H4 (cell line): Measurements from ENCODE around the gene CBARP. TPM values are rescaled to one million over a fixed set of nuclear protein-coding genes. Genes with fewer than 3 reads are reported as not detected.

Experiments used
- DNase-seq: peaks from one replicate; pipeline ENCODE4 v3.0.0-alpha.2; 2015; ENCODE audit warnings: low spot score
- total RNA-seq: library from RNA; depleted of rRNA; stranded (reverse); fragments of >200 nt; shearing (Covaris generic); gene quantifications from 2 replicates; pipeline ENCODE4 v1.2.3, GENCODE V29; 2014

The CBARP gene
- total RNA-seq, 1 experiment from 2014 or later: 0.37 TPM

DNA sequence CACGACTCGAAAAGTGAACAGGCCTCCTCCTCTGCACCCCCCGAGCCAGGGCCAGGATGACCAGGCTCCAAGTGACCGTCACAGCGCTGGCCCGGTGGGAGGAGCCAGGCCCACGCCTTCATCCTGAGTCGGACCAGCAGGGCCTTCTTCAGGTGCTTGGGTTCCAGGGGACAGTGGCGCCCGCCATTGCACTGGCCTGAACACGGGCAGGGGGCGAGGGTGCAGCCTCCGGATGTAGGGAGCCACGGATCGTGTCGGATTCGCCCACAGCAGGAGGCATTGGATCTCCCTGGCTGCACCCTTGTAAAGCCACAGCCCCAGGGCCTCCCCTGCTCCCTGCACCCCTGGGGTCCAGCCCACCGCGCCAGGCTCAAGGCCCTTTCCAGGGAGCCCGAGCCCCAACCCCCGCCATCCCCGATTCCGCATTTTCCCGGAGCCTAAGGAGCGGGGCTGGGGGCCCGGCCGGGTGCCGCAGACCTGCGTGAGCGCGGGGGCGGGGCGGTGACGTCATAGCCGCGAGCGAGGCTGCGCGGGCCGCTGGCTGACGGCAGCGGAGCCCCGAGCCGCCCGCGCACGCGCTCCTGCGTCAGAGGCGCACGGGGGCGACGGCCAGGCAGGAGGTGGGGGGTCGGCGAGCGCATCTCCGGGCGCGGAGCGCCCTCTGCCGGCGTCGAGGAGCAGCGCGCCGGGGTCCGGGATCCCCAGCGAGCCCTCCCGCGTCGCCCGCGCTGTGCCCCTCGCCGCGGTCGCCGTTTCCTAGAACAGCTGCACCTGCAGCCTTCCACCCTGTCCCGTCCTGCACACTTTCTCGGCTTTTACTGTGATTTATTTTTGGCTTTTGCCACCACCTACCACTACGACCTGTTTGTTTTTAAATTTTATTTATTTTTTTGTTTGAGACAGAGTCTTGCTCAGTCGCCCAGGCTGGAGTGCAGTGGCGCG is 2.3 kb upstream of the CBARP start:
- peak; percentile 81 for DNase-seq

DNA sequence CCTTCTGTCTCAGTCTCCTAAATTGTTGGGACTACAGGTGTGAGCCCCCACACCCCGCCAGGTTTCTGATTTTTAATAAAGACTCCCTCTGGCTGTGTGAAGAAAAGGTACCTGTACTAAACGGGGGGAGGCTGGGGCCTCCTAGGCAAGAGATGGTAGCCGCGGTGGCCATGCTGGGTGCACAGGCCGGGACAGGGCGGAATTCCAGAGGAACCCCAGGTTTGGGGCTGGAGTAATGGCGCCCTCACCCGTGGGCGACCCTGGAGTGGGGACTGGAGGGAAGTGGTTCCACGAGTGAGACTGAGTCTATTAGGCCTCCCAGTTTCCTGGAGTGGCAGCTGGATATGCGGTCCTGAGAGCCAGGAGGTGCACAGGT is 1.6 kb upstream of the CBARP start:
- no peak for DNase-seq

DNA sequence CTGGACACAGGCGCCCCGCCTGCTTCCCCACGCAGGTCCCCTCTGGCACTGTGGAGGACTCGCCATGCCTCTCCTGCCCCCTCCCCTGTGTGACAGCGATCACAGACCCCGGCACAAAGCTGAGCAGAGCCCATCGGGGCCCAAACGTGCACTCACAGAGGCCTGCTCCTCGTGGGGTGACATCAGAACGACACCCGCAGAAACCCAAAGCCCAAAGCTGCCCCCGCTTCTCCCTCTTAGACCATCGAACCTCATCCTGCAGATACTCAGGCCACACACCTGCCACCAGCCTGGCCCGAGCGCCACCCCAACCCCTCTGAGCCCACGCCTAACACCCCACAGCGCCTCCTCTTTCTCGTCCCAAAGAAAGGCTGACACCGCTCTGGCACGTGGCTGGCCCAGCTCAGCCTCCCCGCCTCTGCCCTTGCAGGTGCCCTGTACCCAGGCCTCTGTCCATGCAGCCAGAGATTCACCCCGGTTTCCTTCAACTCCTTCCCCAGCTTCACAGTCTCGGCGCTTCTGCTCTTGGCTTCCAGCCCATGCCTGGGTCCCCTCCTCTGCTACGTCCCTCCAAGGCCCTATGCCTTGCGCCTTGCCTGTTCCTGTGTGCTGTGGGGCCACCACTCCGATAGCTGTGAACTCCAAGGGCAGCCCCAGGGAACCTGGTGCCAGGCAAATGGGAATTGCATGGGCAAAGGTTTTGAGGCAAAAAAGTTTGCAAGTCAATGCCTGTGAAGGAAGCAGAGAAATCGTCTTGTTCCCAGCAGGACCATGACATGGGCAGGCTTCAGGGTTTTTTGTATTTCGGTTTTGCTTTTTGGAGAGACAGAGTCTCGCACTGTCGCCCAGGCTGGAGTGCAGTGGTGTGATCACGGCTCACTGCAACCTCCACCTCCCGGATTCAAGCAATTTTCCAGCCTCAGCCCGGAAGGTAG is 831 bp upstream of the CBARP start:
- DNase-seq: no peak

DNA sequence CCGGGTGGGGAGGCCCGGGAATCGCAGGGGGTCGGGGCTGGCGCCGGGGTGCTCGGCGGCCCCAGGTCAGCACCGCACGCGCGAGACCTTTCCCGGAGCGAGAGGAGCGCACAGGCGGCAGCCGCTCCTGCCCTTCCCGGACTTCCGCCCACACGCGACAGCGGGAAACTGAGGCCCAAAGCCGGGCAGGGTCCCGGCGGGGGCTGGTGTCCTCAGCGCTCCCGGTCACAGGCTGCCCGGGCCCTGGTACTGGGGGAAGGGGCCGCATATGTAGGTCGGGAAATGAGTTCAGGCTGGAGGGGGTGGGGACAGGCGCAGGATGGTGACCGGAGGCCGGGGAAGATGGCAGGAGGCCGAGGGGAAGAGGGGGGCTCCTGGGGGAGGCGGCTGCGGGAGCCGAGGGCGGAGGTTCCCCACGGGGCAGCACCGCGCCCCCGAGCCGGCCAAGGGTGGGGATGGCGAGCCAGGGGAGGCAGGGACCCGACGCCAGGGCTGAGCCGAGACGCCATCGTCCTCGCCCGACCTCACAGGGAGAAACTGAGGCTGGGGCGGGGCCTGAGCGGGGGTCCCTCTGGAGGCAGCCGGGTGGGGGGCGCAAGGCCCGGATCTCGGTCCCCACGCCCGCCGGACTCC is 662 bp downstream of the CBARP start:
- no peak for DNase-seq

DNA sequence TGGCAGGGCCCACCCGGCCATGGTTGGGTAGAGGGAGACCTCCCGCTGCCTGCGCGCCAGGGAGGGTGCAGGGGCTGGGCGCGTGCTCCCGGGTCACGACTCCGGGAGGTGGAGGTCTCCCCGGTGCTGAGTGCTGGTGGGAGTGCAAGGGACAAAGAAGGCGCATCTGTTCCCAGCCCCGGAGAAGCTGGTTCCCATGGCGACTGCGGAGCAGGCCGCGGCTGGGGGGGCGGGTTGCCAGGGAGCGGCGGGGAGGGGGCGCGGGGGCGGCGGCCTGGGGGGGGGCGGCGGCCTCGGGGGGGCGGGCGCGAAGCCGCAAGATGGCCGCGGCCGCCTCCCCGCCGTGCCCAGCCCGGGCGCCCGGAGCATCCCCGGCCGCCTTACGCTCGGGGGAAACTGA is 1.2 kb downstream of the CBARP start:
- no peak for DNase-seq

DNA sequence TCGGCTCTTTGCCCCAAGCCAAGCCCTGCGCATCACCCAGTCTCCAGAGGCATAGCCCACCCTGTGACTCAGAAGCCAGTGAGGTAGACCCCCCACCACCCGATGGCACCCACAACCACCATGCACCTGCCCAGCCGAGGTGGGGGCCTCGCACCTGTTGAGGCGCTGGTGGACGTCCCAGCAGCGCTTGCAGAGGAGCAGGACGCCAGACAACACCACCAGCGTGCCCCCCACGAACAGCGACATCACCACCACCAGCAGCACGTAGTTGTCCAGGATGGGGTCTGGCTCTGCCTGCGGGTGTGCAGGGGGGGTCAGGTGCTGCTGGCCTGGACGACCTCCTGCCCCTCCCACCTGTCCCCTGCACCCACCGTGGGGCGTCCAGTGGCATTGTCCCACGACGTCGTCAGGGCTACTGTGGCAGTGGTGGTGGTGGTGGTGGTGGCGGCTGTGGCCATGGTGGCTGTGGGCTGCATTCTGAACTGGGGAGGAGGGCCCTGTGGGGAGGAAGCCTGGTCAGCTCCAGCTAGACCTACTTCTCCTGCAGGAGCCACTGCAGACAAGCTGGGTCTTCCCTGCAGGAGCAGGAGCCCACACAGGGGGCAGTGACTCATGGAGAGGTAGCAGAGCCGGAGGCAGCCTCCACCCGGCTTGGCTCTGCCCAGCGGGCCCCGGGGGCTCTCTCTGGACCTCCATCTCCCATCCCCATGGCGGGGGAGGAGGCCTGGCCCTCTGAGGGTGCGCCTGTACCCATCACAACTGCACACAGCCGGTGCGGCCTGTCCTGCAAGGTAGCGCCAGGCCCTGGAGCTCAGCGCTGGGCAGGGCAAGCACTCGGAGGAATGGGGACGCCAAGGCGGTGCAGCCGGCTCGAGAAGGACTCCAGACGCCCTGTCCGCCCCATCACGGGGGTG is 1.9 kb downstream of the CBARP start:
- DNase-seq: no peak

DNA sequence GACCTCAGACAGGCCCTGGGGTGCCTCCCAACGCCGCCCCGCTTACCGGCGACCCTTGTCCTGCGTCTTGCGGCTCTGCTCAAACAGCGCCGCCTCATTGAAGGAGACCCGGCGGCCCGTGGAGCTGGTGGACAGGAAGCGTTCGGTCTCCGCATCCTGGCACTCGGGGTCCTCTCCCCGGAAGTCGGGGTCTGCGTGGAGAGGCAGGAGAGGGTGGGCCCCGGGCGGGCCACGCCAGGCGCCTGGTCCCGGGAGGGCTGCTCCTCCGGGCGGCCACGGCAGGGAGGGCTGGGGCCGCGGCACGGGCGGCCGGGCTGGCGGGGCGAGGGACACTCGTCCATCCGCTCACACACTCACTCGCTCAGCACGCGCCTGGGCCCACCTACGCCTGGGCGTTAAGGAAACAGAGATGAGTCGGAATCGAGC is 2.8 kb downstream of the CBARP start:
- no peak for DNase-seq

DNA sequence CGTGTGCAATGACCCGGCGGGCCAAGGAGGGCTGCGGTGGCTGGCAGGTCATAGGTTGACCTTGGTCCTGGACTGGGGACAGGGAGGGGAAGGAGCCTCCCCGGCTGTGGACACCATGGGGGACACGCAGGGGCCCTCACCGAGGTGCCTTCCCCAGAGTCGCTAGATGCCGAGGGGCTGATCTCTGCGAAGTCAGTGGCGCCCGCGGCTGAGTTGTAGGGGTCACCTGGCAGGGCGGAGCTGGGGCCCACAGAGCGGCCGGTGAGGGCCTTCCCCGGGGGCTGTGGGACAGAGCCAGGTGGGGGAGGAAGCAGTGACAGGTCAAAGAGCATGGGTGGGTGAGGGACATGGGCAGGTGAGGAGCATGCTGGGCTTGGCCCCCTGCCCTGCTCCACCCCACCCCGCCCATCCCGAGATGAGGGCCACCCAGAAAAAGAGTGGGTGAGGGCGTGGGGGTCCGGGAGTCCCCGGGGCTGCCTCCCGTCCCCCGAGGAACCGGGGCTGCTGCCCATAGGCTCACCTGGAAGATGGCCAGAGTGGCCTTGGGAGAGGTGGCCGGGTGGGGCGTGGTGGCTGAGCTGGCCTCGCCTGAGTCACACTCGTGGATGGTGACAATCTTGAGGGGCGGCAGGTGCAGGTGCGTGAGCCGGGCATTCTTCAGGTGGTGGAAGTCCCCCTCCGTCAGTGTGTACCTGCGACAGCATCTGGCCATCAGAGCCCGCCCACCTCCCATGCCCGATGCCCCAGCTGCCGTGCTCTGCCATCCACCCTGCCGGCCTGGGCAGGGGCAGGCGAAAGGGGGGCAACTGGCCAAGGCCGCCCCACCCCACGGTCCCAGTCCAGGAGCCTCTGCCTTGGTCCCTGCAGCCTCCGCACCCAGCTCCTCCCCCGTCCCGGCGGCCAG is 3.5 kb downstream of the CBARP start:
- no peak for DNase-seq

DNA sequence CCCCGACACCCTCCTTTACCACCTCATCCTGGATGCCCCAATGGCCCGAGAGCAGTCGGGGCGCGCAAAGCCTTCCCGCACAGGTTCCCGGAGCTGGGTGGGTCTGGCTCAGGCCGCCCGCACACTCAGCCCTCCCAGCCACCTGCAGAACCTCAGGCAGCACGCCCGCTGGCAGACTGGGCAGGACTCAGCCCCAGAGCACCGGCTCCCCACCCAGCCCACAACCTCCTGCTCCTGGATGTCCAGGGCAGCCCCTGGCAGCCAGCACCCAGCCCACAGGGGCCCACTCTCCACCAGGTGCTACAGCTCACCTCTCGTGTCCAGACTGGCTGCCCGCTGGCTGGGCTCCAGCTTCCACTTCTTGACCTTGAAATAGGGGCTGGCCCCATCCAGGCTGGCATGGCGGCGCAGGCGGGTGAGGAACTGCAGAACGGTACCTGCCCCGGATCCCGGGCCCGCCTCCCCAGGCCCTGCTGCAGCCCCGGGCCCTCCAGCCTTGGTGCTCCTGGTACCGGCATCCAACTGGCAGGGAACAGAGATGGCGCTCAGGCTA is 4.6 kb downstream of the CBARP start:
- no peak for DNase-seq

DNA sequence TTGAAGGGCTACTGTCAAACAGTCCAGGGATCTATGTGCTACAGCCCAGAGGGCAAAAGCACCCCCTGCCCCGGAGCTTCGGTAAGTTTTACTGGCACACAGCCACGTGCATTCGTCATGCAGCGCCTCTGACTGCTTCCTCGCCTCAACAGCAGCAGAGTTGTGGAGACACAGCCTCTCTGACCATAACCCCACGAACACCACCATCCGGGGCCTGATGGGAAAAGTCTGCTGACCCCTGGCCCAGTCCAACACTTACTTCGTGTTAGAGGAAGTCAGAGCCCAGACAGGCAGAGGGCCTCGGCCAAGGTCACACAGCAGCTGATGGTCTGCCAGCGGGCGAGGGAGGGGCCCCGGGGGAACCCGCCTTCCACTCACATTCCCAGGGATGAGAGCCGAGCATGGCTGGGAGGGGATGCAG is 5.1 kb downstream of the CBARP start:
- DNase-seq: no peak

DNA sequence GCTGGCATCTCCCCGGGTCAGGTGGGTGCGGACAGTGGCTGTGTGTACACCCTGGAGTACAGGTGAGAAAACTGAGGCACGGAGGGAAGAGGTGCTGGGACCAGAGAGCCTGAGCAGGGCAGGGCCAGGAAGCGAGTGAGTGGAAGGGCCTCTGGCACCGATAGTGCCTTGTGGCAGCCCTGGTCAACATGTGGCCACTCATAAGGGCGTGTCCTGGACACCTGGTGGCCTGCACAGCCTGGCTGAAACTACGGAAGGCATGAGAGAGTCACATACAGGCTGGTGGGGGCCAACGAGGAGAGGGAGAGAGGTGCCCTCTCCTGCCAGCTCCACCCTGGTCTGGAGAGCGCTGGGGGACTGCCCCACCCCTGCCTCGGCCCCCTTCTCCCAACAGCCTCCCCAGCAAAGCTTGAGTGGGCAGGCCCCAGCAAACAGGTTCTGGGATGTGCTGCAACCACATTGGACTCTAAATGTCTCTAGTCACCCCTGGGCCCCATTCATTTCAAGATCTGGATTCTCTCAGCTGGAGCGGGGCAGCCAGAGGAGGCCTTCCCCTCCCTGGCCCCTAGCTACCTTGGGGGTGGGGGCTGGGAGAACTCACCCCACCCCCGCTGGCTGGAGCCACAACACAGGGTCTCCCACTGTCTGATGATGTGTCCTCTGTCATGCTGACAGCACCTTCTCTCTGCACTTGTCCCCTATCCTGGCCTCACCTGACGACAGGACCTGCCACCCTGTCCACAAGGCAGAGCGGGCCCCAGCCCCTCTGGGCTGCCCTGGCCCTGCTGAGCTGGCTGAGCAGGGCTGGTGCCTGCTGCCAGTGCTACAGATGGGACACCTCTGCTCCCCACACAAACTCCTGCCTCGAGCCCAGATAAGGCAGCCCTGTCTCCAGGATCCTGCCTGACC is 5.8 kb downstream of the CBARP start:
- no peak for DNase-seq

DNA sequence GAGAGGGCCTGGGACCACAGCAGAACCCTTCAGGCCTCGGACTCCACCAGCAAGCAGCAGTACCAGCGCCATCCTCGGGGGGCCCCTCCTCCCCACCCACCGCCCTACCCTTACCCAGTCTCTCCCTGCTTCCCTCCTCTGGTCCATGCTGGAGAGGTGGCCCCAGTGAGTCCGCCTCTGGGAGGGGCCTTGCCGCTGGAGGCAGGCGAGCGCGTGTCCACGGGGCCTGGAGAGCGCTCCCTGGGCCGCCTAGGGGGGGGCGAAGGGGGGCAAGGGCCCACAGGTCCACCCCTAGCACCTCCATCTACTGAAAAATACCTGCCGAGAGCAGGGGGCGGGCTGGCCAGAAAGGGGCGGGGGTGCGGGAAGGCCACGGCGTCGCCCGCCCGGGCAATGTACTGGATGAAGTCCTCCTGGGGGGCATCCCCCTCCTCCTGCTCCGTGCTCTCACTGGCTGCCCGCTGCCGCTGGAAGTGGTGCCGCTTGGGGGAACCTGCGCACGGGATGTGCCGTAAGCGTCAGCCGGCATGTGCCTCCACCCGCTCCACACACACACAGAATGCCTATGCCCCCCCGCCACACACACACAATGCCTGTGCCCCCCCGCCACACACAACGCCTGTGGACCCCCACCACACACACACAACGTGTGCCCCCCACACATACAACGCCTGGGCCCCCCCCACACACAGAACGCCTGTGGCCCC is 6.9 kb downstream of the CBARP start:
- DNase-seq: no peak

DNA sequence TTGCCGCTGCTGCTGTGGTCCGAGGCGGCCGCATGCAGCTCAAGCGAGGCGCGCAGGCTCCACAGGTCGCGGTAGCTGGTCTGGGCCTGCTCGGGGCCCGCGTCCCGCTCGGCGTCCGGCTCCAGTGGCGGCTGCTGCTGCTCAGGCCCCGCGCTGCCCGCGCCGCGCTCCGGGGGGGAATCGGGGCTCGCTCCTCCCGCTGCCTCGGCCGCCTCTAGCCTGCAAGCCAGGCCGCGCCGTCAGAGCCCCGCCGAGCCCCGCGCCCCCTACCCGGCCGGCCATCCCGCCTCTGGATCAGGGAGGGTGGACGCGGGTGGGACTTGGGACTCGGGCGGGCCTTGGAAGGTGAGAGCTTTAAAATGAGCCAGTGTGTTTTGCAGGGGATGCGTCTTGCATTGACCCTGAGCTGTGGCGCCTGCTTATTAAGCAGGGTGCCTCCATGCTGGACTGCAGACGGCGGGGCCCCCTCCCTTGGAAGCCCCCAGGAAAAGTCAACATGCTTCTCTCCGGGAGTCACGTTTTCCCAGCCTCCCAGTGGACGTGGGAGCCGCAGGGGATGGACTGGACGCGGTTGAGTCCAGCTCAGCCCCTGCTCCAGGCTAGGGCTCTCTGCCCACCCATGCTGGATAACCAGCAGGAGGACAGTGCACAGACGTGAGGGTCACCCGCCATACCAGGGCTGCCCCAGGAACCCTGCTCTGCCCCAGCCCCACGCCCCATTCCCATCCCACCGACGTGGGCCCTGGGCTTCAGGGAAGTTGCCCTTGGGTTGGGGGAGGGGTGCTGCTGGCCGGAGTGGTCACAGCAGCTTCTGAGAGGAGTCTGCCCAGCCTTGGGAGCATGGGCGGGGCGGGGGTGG is 7.7 kb downstream of the CBARP start:
- DNase-seq: no peak

DNA sequence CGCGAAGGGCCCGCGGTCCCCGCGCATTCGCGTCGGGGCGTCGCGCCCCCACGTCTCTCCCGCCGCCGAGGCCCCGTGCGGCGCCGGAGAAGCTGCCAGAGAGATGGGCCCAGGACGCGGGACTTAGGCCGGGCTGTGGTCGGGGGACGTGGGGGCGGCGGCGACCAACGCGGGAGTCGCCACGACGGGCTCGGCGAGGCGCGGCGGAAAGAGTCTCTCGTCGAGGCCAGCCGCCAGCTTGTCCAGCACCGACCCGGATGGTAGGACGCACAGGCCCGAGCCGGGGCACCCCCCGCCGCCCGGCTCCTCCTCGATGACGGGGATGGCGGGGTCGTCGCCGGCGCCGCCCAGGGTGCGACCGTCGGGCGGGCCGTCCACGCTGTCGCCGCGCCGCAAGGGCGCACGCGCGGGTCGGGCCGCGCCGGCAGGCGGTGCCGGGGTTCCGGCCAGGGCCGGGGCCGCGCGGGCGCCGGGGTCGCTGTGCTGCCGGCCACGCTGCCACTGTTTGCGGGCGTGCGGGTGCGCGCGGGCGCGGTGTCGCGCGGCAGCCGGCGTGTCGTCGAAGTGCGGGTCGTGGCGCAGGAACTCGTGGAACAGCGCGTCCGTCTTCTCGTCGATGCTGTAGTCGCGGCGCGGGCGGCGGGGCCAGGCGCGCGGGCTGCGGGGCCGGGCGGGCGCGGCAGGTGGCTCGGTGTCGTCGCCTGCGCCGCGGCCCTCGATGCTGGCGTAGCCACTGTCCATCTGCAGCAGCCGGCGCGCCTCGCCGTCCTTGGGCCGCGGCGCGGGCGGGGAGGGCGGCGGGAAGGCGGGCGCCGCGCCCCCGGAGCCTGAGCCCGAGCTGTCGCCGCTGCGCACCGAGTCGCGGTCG is 8.5 kb downstream of the CBARP start:
- no peak for DNase-seq

DNA sequence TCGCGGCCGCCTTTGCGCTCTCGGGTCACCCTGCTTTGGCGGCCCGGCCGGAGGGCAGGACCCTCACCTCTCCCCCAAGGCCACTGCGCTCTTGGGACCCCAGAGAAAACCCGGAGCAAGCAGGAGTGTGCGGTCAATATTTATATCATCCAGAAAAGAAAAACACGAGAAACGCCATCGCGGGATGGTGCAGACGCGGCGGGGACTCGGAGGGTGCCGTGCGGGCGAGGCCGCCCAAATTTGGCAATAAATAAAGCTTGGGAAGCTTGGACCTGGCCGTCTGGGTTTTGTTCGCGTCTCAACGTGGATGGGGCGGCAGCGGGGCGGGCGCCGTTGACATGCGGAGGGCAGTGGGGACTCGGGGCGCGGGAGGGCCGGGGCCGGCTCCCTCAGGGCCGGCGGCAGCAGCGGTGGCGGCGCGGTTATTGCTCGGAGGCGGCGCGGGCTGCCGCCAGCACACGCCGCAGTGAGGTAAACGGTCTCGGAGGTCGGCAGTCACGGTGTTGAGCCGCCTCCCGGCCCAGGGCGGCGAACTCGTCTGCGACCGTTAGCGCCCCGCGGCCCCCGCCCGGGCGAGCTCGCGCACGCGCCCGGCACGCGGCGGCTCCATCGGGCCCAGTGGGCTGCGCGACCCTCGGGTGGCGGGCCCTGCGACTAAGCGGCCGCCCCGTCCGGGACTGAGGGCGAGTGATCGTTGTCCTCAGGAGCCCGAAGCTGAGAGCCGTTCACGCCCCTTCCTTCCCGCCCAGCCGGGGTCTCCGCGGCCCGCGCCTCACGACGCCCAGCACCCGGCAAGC is 9.4 kb downstream of the CBARP start:
- no peak for DNase-seq
